Kasumi-1 (cell line): Measurements from ENCODE around the gene BEST1.
"Not testable (repeated sequence)": the region's sequence is repeated elsewhere in the genome, so short reads cannot be mapped to it uniquely, and the experiment has no call there.

Source experiments
- DNase-seq, 2 experiments: peaks; one replicate each; lab custom pipeline; 2025; lab: John Stamatoyannopoulos, UW

BEST1 gene

DNA sequence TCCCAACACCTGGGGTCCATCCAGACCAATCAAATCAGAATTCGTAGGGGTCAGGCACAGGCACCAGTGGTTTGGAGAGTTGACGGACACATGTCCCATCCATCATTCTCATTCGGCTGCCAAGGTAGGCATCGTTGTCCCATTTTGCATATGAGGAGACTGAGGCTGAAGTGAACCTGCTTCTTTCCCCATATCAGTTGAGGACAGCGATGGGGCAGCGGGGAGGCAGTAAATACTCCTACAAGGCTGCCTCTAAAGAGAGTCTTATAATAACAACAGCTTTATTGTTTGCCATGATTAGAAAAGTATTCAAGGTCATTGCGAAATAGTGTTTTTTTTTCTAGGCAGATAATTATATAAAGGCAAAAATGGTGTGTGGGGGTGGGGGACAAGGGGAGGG lies 1.6 kb upstream of the BEST1 start:
- DNase-seq, result no peak

DNA sequence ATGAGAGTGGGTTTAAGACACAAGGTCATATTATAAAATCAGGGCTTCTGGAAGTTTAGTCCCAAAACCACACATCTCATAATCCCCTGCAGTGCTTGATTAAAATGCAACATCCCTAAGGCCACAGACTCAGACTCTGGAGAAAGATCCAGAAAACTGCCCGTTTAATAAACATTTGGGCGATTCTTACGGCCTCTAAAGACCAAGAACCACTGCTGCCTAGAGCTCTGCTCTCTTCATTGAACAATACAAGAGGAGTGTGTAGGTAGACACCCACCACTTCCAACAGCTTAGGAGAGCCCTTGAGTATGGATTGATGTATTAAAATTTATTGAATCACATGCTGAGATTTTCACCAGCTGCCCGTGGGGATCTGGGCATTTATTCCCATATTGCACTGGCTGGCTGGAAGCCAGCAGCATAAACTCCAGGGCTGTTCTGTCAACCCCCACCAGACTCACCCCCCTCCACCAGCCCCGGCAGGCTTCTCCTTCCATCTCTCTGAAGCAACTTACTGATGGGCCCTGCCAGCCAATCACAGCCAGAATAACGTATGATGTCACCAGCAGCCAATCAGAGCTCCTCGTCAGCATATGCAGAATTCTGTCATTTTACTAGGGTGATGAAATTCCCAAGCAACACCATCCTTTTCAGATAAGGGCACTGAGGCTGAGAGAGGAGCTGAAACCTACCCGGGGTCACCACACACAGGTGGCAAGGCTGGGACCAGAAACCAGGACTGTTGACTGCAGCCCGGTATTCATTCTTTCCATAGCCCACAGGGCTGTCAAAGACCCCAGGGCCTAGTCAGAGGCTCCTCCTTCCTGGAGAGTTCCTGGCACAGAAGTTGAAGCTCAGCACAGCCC lies 749 bp upstream of the BEST1 start:
- DNase-seq, result peak; percentile 24 to 34

DNA sequence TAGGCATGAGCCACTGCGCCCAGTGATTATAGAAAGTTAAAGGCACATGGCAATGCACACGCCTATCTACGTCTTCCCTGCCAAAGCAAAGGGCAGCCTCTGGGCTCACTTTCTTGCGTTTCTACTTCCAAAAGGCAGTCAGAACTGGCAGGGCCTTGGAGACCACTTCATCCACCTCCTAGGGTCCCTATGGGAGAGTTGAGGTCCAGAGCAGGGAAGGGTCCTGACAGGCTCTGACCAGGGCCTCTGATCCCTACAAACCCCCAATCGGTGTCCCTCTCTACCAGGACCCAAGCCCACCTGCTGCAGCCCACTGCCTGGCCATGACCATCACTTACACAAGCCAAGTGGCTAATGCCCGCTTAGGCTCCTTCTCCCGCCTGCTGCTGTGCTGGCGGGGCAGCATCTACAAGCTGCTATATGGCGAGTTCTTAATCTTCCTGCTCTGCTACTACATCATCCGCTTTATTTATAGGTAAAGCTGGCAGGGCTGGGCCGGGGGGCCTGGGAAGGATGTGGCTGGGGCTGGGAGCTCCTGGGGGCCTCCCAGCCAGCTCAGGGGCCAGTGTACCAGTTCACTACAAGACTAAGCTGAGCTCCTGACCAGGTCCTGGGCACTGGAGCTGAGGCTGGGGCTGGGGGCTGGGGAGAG lies 1.5 kb downstream of the BEST1 start:
- no peak for DNase-seq

DNA sequence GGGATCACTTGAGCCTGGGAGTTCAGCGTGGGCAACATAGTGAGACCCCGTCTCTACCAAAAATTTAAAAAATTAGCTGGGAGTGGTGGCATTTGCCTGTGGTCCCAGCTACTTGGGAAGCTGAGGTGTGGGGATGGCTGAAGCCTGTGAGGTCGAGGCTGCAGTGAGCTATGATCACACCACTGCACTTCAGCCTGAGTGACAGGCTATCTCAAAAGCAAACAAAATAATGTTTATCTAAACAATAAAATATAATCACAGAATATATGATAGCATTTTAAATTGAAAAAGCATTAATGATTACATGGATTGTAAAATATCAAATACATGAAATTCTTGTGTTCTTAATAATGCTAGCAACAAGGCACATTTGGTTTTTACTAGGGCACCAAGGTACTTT lies 2.7 kb downstream of the BEST1 start:
- DNase-seq, result no peak

DNA sequence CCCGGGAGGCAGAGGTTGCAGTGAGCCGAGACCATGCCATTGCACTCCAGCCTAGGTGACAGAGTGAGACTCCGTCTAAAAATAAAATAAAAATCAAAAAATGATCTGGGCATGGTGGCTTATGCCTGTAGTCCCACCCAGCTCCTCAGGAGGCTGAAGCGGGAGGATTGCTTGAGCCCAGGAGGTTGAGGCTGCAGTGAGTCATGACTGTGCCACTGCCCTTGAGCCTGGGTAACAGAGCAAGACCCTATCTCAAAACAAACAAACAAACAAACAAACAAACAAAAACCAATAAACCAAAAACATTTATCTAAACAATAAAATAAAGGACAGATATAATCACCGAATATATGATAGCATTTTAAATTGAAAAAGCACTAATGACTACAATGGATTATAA lies 3.5 kb downstream of the BEST1 start:
- DNase-seq, result not testable (repeated sequence)

DNA sequence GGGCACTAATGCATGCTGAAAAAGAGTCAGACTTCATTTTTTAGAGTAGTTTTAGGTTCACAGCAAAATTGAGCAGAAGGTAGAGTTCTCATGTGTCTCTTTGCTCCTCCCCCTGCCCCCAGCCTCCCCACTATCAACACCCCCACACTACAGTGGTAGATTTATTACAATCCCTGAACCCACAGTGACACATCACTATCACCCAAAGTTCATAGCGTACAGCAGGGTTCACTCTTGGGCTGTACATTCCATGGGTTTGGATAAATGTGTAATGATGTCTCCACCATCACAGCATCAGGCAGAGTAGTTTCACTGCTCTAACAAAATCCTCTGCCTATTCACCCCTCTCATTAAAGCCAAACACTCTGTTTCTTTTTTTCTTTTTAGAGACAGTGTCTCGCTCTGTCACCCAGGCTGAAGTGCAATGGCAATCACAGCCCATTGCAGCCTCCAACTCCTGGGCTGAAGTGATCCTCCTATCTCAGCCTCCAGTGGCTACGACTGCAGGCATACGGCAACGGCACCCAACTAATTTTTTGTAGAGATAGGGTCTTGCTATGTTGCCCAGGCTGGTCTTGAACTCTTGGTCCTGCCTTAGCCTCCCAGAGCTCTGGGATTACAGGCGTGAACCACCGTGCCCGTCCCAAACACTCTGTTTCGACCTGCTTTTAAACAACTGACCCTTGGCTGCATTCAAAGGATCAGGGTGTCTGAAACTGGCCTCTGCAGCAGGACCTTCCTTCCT lies 4.1 kb downstream of the BEST1 start:
- no peak for DNase-seq

DNA sequence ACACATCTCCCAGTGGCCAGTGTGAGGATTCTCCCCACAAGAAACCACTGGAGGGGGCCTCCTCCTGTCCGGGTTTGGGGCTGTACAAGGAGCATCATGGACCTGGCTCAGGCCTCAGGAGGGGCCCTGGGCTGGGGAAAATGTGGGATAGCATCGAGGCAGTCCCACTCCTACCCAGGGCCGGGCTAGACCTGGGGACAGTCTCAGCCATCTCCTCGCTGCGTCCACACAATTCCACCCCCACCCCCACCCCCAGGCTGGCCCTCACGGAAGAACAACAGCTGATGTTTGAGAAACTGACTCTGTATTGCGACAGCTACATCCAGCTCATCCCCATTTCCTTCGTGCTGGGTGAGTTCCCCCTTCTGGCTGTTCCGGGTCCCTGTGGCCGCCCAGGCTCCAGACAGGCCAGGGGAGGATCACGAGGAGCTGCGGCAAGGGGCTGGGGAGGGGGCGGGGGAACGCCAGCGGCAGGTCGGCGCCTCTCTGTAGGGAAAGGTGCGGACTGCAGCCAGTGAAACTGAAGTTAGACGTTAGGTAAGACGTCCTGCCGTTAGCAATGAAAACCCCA lies 4.8 kb downstream of the BEST1 start:
- peak; percentile 86 to 88 for DNase-seq

DNA sequence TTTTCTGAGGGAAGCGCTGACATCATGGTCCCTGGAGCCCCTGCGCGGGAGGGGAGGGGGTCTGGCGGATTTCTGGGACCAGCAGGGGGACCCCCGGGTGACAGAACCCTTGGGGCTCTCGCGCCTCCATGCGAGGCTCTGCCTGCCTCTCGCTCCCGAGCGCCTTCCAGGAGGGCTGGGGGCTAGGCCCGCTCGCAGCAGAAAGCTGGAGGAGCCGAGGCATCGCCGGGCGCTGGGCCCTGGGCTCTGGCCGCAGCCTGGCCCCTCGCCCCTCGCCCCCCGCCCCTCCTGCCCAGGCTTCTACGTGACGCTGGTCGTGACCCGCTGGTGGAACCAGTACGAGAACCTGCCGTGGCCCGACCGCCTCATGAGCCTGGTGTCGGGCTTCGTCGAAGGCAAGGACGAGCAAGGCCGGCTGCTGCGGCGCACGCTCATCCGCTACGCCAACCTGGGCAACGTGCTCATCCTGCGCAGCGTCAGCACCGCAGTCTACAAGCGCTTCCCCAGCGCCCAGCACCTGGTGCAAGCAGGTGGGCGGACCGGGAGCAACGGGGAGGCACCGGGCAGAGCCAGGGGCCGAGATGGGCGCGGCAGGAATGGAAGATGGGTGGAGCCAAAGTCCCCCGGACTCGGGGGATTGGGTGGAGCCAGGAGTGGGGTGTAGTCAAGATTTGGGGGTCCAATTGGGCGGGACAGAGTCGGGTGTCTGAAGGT lies 5.4 kb downstream of the BEST1 start:
- no peak for DNase-seq

DNA sequence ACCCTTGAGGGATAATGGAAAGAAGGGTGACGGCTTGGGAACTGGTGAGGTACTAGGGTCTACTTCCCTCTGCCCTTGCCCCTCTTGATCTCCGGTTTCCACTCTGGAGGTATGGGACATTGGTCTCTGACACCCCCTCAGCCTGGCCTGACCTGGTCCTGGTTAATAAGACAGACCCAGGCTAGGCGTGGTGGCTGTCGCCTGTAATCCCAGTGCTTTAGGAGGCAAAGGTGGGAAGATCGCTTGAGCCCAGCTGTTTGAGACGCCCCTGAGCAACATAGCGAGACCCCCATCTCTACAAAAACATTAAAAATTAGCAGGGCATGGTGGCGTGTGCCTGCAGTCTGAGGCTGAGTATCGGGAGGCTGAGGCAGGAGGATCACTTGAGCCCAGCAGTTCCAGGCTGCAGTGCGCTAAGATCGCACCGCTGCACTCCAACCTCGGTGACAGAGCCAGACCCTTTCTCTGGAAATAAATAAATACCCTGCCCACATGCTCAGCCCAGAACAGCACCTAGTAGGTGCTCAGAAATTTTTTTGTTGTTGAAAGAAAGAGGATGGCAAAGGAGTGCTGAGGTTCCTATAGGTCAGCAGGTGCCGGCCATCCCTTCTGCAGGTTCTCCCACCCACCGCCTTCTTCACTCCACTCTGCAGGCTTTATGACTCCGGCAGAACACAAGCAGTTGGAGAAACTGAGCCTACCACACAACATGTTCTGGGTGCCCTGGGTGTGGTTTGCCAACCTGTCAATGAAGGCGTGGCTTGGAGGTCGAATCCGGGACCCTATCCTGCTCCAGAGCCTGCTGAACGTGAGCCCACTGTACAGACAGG lies 6.3 kb downstream of the BEST1 start:
- DNase-seq, result no peak

DNA sequence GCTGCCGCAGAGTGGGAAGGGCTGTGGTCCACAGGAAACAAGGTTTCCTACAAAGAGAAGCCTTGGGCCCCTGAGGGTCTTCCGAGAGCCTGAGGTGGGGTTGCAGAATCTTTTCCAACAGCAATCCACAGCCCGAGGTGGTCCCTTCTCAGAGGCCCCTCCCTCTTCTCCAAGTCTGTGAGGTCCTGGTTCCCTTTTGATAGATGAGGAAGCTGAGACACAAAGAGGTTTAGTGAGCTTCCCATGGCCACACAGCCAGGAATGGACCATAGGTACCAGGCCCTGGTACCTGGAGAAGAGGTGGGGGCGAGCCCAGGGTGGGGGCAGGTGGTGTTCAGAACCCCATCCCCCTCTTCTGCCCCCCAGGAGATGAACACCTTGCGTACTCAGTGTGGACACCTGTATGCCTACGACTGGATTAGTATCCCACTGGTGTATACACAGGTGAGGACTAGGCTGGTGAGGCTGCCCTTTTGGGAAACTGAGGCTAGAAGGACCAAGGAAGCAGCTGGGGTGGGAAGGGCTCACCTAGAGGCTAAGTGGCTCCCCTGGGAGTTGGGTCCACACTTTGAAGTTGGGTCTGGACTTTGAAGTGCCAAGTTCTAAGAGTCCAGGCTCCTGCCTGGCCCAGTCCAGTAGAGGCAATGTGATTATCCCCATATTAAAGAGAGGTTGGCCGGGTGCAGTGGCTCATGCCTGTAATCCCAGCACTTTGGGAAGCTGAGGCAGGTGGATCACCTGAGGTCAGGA lies 7.0 kb downstream of the BEST1 start:
- no peak for DNase-seq

DNA sequence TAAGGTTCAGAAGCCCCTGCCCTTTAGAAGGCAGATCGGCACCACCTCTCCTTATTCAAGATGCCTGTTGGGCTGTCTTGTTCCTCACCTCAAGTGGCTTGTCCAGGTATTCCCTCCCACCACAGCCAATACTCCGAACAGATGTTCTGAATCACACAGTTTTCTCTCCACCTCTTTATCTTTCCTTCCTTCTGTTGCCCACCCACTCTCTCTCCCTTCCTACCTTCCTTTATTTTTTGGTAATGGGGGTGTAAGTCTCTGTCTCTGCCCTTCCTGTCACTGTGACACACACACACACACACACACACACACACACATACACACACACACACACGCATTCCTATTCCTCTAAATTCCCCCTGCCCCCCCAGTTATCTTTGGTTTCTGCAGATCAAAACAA lies 8.4 kb downstream of the BEST1 start:
- no peak for DNase-seq

DNA sequence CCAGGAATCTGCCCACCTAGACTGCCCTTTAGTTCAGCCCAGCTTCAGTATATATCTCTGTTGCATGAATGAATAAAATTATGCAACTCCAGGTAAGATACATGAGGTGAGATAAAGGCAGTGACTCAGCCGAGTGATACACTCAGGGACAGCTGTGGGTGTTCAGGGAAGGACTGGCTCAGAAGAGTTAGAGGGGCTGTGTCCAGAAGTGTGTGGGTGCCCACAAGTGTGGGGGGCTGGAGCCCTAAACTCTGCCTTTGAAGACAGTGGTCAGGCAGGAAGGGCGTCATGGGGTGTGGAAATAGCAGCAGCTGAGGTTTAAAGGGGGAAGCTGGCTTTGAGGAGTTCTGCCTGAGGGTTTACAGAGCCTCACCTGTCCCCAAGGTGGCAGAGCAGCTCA lies 9.0 kb downstream of the BEST1 start:
- DNase-seq, result no peak

DNA sequence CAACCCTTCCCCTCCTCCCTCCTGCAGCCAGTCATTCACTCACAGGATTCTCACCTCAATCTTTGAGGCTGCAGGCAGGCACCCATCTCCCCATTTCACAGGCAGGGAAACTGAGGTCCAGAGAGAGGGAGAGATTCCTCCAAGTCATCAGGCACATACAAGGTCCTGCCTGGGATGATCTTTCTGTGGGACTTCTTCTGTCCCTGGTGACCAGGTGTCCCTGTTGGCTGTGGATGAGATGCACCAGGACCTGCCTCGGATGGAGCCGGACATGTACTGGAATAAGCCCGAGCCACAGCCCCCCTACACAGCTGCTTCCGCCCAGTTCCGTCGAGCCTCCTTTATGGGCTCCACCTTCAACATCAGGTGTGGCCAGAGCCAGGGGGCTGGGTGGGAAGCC lies 9.5 kb downstream of the BEST1 start:
- no peak for DNase-seq

DNA sequence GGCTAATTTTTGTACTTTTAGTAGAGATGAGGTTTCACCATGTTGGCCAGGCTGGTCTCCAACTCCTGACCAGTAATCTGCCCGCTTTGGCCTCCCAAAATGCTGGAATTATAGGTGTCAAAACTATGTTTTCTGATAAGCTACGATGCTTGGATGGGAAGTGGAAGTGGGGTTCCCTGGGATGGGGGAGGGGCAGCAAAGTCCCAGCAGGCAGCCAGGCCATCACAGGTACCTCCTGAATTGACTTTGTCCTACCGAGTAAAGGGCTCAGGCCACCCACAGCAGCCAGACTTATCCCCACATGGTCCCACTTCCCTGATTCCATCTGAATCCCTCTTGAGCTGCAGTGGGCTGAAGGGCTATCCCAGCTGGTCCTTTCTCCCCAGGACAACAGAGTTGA lies 10.4 kb downstream of the BEST1 start:
- no peak for DNase-seq

DNA sequence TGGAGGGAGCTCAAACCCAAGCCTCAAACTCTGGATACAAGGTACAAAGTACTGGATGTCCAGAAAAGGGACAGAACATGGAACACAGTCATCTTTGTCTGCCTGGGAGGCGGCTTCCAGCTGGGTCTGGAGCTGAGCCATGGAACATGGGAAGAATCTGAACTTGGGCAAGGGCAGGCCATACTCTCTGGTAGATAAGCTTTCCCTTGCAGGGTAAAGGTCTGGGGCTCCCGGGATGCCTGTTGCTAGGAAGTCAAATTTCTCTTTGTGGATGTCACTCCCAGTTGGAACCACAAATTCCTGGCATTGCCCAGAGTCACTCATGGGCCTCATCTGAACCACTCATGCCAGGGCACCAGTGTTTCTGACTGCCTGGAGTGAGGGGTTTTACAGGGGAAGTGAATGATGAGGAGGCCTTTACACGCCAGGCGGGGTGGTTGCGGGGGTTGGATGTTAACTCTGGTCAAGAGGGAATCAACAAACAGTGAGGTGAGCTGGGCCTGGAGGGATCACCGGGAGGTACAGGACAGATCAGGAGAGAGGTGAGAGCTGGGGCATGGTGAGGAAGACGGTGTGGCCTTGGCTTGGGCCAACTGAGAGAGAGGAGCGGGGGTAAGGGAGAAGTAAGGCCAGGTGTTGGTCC lies 11.5 kb downstream of the BEST1 start:
- no peak for DNase-seq

DNA sequence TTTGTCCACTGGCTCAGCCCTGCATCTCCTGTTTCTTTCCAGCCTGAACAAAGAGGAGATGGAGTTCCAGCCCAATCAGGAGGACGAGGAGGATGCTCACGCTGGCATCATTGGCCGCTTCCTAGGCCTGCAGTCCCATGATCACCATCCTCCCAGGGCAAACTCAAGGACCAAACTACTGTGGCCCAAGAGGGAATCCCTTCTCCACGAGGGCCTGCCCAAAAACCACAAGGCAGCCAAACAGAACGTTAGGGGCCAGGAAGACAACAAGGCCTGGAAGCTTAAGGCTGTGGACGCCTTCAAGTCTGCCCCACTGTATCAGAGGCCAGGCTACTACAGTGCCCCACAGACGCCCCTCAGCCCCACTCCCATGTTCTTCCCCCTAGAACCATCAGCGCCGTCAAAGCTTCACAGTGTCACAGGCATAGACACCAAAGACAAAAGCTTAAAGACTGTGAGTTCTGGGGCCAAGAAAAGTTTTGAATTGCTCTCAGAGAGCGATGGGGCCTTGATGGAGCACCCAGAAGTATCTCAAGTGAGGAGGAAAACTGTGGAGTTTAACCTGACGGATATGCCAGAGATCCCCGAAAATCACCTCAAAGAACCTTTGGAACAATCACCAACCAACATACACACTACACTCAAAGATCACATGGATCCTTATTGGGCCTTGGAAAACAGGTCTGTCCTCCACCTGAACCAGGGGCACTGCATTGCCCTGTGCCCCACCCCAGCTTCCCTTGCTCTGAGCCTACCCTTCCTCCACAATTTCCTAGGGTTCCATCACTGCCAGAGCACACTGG lies 12.3 kb downstream of the BEST1 start:
- no peak for DNase-seq

DNA sequence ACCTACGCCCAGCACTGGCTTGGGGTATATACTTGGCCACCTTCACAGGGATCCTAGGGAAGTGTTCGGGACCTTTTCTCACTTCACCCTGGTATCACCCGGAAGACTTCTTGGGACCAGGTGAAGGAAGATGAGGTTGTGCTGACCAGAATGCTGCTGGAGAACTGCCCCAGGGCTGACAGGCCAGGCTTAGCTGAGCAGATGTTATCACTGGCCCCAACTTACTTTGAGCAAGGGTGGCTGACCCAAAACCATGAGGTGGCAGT lies 12.8 kb downstream of the BEST1 start:
- no peak for DNase-seq

DNA sequence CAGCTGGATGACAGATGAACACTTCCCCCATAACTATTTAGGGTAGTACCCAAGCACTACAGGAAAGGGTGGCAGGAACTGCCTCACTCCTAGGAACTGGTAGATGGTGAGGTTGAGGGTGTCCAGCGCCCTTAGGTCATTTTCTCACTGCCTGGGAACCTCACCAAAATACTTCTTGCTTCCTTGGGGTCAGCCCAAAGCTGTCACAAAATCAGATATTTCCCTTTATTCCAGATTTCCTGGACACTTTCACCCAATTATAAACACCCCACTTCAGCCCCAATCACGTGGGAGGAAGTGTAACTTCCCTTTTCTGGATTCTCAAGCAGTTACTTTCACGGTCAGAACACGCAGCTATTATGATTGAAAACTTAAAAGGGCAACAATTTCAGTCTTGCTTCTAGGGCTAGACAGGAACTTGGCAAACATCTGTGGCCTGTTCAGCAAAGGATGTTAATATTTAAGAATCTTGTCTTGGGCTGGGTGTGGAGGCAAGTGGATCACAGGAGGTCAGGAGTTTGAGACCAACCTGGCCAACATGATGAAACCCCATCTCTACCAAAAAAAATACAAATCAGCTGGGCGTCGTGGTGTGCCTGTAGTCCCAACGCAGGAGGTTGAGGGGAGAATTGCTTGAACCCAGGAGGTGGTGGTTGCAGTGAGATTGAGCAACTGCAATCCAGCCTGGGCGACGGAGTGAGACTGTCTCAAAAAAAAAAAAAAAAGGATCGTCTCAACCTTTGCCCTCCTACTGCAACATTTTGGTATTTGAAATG lies 13.3 kb downstream of the BEST1 start:
- peak; percentile 91 for DNase-seq
